Transverse colon (tissue), 4 donors: ENCODE data around the gene WFIKKN2. TPM values are rescaled to one million over a fixed set of nuclear protein-coding genes. Genes with fewer than 3 reads are reported as not detected.
"Not testable (repeated sequence)": the region's sequence is repeated elsewhere in the genome, so short reads cannot be mapped to it uniquely, and the experiment has no call there.

Source experiments
- DNase-seq: peaks from one replicate; pipeline ENCODE4 v3.0.0-alpha.2; 2019
- H3K27ac ChIP-seq, 4 donors: fragments of 200-600 bp; sonication (generic); 2 replicates each; pipeline ENCODE4 v1.5.1; 2016 to 2018; ENCODE audit warnings: inconsistent platforms in 4 of 4
- H3K27me3 ChIP-seq: fragments of 200-600 bp; sonication (generic); 2 replicates; pipeline ENCODE4 v1.5.1; 2017; ENCODE audit warnings: inconsistent platforms
- H3K36me3 ChIP-seq, 4 donors: fragments of 200-600 bp; sonication (generic); 2 replicates each; pipeline ENCODE4 v1.5.1; 2017 to 2019; ENCODE audit warnings: inconsistent platforms in 4 of 4
- H3K4me1 ChIP-seq, 4 donors: fragments of 200-600 bp; sonication (generic); 2 replicates each; pipeline ENCODE4 v1.5.1; 2017 to 2020; ENCODE audit warnings: inconsistent platforms in 4 of 4
- H3K4me3 ChIP-seq, 4 donors: fragments of 200-600 bp; sonication (generic); 1 replicate in 1 of 4; 2 replicates in 3 of 4; pipeline versions ENCODE4 v1.5.1 to v1.6.1; 2017 to 2019; ENCODE audit warnings: inconsistent platforms in 4 of 4
- H3K9me3 ChIP-seq, 2 donors: fragments of 200-600 bp; sonication (generic); 2 replicates each; pipeline ENCODE4 v1.5.1; 2017 to 2019; ENCODE audit warnings: inconsistent platforms in 2 of 2
- CTCF ChIP-seq, 5 experiments: fragments of 200-600 bp in 3 of 5; fragments of 450-650 bp in 2 of 5; sonication (generic) in 3 of 5; IDR thresholded peaks; 1 replicate in 2 of 5; 2 replicates in 3 of 5; pipeline ENCODE4 v1.5.1; 2016 to 2017; ENCODE audit warnings: antibody characterized with exemption in 5 of 5, inconsistent platforms in 3 of 5, mild to moderate bottlenecking in 2 of 5, moderate library complexity in 1 of 5
- EP300 ChIP-seq: sonication (generic); formaldehyde crosslinking; IDR thresholded peaks from one replicate; pipeline ENCODE4 v1.6.1; 2017; ENCODE audit warnings: antibody characterized with exemption, low read depth
- POLR2A ChIP-seq: fragments of 450-650 bp; IDR thresholded peaks from one replicate; pipeline ENCODE4 v1.6.1; 2016; ENCODE audit warnings: antibody characterized with exemption, mild to moderate bottlenecking, moderate library complexity
- POLR2AphosphoS5 ChIP-seq, 3 donors: sonication (generic); formaldehyde crosslinking; IDR thresholded peaks; one replicate each; pipeline ENCODE4 v1.6.1; 2016; ENCODE audit warnings: antibody characterized with exemption in 3 of 3
- WGBS, 2 donors: methylation state at CpG; one replicate each; pipeline ENCODE4 v1.1.5; 2018; ENCODE audit warnings: low coverage in 1 of 2; 5-methylcytosine and 5-hydroxymethylcytosine counted together
- in situ Hi-C, 4 donors: fragments of 200-750 bp; cut with MboI; loops; one replicate each; pipeline versions ENCODE4 v1.15.0 to v1.15.1; 2017; ENCODE audit warnings: low sequenced_read_pairs in 3 of 4, low pct_ligation_motif_present in 1 of 4, low pct_unique_long_range_greater_than_20kb in 1 of 4
- intact Hi-C: fragments of 100-400 bp; cut with DNase I; formaldehyde crosslinking; loops from one replicate; pipeline ENCODE4 v1.15.1; 2023; ENCODE audit warnings: low total_unique reads
- total RNA-seq, 4 donors: library from RNA; depleted of rRNA; stranded (reverse); fragments of >200 nt; gene quantifications; one replicate each; pipeline ENCODE4 v1.1.0, GENCODE V29; 2016

WFIKKN2 gene
- total RNA-seq, 4 donors from 2014 or later, result not detected

DNA sequence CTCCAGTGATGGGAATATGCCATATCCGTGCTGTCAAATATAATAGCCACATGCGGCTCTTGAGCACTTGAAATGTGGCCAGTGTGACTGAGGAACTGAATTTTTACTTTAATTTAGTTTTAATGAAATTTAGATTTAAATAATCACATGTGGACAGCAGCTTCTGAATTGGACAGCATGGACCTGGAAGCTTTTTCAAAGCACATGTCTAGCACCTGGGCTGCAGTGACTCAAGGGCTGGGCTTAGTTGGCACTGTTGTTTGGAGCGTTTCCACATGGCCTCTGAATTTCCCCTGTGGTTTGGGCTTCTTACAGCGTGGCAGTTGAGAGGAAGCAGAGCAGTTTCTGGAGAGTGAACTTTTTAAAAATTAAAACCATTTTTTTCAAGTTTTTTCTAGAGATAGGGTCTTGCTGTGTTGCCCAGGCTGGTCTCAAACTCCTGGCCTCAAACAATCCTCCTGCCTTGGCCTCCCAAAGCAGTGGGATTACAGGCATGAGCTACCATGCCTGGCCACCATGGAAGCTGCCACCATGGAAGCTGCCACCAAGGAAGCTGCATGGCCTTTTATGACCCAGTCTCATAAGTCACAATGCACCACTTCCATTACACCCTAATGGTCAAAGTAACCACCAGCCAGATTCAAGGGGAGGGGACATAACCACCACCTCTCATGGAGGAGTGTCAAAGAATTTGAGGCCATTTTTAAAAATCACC, 37.5 kb downstream of the WFIKKN2 start:
- WGBS, 2 donors, result 61 to 78% methylated on average over 3 to 4 of the region's 4 CpGs
- intact Hi-C loops, result loop anchor here (5.0 kb wide), 1 partner anchor 1156 kb away; no protein-coding TSS in a partner anchor
- no peak for DNase-seq
- Histone ChIP-seq H3K4me3 (no peak overlapping the region), H3K36me3 (no peaks in the 10 kb centered on the region), H3K4me1 (peaks cover 0 to 34% (median 9%) of the 10 kb centered on the region in 4 donors), H3K27ac (no peak overlapping the region), H3K9me3 (no peaks in the 10 kb centered on the region), H3K27me3 (no peaks in the 10 kb centered on the region)
- no peak for TF ChIP-seq EP300
- TF ChIP-seq POLR2AphosphoS5 (IDR thresholded peaks at IDR 0.05), result peak in 2 of 3 donors; percentile 26 to 27
- in situ Hi-C loops, result loop anchor here in 2 of 4 donors (25.0 kb wide), 1 partner anchor 289 kb away; the partner anchor contains the start of genes NME1 (in 2 of the 2) and NME2 (in 2 of the 2)

GRCh38 chr17:50875074-50875473, 39.7 kb downstream of the WFIKKN2 start:
- Histone ChIP-seq H3K27me3 (no peaks in the 10 kb centered on the region), H3K4me1 (peaks cover 0 to 23% (median 0%) of the 10 kb centered on the region in 4 donors), H3K4me3 (no peak overlapping the region), H3K36me3 (no peaks in the 10 kb centered on the region), H3K27ac (no peak overlapping the region), H3K9me3 (no peaks in the 10 kb centered on the region)
- no peak for TF ChIP-seq CTCF (IDR thresholded peaks at IDR 0.05)
- no peak for TF ChIP-seq EP300
- no peak for TF ChIP-seq POLR2AphosphoS5 (IDR thresholded peaks at IDR 0.05)
- TF ChIP-seq POLR2A, result no peak
- WGBS, 2 donors, result 75 to 81% methylated on average over 2 of the region's 2 CpGs
- intact Hi-C loops, result no loop called here
- DNase-seq, result no peak
- in situ Hi-C loops, result no loop called here

DNA sequence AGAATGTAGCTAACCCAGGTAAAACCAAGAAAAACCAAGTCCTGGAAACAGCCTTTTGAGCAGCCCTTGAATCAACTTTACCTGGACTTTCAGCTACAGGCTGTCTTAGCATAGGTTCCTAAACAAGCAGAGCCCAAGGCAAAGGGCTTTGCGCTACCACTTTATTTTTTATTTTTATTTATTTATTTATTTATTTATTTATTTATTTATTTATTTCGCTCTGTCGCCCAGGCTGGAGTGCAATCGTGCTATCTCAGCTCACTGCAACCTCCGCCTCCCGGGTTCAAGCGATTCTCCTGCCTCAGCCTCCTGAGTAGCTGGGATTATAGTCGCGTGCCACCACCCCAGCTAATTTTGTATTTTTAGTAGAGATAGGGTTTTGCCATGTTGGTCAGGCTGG, 41.7 kb downstream of the WFIKKN2 start:
- 92 to 98% methylated on average over 9 of the region's 9 CpGs for WGBS, 2 donors
- H3K4me1 ChIP-seq, result peaks cover 0 to 10% (median 0%) of the 10 kb centered on the region in 4 donors
- H3K27me3 ChIP-seq, H3K9me3 ChIP-seq, H3K4me3 ChIP-seq, H3K36me3 ChIP-seq, H3K27ac ChIP-seq, in situ Hi-C loops, intact Hi-C loops, DNase-seq: not testable (repeated sequence)

DNA sequence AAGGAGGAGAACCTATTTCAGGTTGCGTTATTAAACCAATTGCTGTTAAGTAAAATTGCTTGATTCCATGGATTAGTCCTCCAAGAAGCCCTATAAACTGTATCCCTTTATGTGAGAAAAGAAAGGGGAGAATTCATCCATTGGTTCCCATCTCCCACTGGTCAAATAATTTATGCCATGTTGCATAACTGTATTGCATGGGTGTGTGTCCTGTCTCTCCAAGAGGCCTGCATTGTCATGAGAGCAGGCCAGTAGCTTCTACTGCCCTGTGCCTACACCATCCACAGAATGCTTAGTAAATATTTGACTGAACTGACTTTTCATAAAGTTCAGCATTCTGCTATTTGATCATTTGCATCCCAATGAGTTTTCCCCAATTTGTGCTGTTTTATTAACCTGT, 42.5 kb downstream of the WFIKKN2 start:
- Histone ChIP-seq H3K27me3 (no peaks in the 10 kb centered on the region), H3K4me3 (no peak overlapping the region), H3K27ac (no peak overlapping the region), H3K36me3 (no peaks in the 10 kb centered on the region), H3K9me3 (no peaks in the 10 kb centered on the region), H3K4me1 (peaks cover 0 to 2% (median 0%) of the 10 kb centered on the region in 4 donors)
- 100% methylated on average over 1 of the region's 1 CpG for WGBS, 2 donors
- in situ Hi-C loops (no loop called here), intact Hi-C loops (no loop called here)
- DNase-seq, result no peak
- TF ChIP-seq POLR2AphosphoS5 (IDR thresholded peaks at IDR 0.05), result no peak
- no peak for TF ChIP-seq CTCF (IDR thresholded peaks at IDR 0.05)
- TF ChIP-seq EP300, result no peak
- TF ChIP-seq POLR2A, result no peak

DNA sequence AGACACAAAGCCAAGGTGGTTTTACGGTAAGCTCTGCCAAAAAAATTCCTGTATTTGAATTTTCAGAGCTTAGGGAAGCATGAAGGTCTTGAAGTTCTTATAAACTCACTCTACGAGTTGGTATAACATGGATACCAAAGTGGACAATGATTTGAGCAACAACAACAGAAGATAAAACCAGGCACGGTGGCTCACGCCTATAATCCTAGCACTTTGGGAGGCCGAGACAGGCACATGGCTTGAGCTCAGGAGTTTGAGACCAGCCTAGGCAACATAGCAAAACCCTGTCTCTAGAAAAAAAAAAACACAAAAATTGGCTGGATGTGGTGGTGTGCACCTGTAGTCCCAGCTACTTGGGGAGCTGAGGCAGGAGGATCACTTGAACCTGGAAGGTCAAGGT, 43.7 kb downstream of the WFIKKN2 start:
- TF ChIP-seq CTCF (IDR thresholded peaks at IDR 0.05), result no peak
- TF ChIP-seq EP300, result no peak
- Histone ChIP-seq H3K27me3 (no peaks in the 10 kb centered on the region), H3K4me3 (no peak overlapping the region), H3K27ac (no peak overlapping the region), H3K4me1 (peaks cover 0 to 8% (median 2%) of the 10 kb centered on the region in 4 donors), H3K36me3 (no peaks in the 10 kb centered on the region), H3K9me3 (no peaks in the 10 kb centered on the region)
- intact Hi-C loops (no loop called here), in situ Hi-C loops (no loop called here)
- DNase-seq, result no peak
- WGBS, 2 donors, result 90 to 93% methylated on average over 3 to 5 of the region's 5 CpGs
